ENCODE results near the gene MCCC1. TPM values are rescaled to one million over a fixed set of nuclear protein-coding genes. Genes with fewer than 3 reads are reported as not detected.

Gene MCCC1
- polyA plus RNA-seq, 1 experiment: 19.0 TPM

DNA sequence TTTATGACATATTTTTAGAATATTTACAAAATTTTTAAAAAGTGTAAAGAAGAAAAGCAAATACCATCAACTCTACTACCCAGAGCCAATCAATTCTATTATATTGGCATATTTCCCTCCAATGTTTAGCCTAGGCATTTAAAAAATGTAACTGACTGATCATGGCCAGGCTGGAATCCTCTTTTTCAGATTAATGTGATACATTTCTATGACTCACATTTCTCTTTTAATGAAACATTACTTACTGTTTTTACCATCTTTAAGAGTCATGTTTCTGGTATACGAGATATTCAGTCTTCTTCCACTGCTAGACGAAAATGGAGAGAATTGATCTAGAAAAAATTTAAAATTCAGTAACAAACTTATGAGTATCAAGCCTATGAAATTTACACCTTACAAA, 65.5 kb downstream of the MCCC1 start:
- H3K27me3 ChIP-seq (ENCODE audit: control insufficient read depth, insufficient read depth, low read length): no peaks in the 10 kb centered on the region
- H3K27ac ChIP-seq (ENCODE audit: low read depth, low read length): no peak overlapping the region
- ChIA-PET POLR2A (interaction anchor here (0.6 kb wide), 1 partner anchor 72 kb away, joined by 3 read pairs; no protein-coding TSS in a partner anchor), CTCF (no interaction called here)
- no peaks in the 10 kb centered on the region for H3K9me3 ChIP-seq (ENCODE audit: control insufficient read depth, insufficient read depth, low read length)
- TF ChIP-seq, protein P1, sequence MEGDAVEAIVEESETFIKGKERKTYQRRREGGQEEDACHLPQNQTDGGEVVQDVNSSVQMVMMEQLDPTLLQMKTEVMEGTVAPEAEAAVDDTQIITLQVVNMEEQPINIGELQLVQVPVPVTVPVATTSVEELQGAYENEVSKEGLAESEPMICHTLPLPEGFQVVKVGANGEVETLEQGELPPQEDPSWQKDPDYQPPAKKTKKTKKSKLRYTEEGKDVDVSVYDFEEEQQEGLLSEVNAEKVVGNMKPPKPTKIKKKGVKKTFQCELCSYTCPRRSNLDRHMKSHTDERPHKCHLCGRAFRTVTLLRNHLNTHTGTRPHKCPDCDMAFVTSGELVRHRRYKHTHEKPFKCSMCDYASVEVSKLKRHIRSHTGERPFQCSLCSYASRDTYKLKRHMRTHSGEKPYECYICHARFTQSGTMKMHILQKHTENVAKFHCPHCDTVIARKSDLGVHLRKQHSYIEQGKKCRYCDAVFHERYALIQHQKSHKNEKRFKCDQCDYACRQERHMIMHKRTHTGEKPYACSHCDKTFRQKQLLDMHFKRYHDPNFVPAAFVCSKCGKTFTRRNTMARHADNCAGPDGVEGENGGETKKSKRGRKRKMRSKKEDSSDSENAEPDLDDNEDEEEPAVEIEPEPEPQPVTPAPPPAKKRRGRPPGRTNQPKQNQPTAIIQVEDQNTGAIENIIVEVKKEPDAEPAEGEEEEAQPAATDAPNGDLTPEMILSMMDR (IDR thresholded peaks at IDR 0.05; ENCODE audit: low read depth, low read length): no peak
- no peak for DNase-seq (ENCODE audit: low read depth, low spot score)
- H3K4me3 ChIP-seq (ENCODE audit: low read depth, low read length): no peak overlapping the region

DNA sequence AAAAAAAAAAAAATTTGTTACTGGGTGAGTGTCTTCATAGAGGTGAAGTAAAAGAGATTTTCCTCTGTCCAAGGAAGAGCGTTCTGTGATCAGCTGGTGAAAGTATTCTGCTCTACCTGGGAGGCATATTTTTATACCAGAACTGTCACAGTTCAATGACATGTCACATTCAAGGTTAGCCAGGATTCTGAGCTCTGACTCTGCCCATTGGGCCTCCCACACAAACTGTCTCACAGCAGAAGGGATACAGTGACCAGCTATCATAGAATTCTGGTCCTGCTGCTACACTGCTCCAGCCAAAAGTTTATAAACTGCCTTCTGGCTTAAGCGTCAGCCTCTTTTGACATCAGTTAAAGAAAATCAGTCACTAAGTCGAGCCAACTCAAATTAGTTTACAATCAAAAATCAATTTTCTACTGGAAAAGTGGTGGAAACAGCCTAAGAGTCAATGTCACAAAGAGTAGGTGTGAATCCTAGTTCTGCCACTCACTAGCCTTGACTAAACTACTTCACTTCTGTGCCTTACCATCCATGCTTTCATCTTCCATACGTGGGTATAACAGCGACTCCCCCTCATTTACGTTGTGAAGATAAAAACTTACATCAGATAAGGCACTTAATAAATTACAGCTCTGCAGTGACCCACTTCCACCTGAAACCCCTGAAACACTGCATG, 66.3 kb downstream of the MCCC1 start:
- POLR2A ChIA-PET: no interaction called here
- no peak overlapping the region for H3K4me3 ChIP-seq (ENCODE audit: low read depth, low read length)
- CTCF ChIA-PET: no interaction called here
- H3K9me3 ChIP-seq (ENCODE audit: control insufficient read depth, insufficient read depth, low read length): no peaks in the 10 kb centered on the region
- H3K27ac ChIP-seq (ENCODE audit: low read depth, low read length): no peak overlapping the region
- TF ChIP-seq, protein P1 (IDR thresholded peaks at IDR 0.05; ENCODE audit: low read depth, low read length): no peak
- no peak for DNase-seq (ENCODE audit: low read depth, low spot score)
- no peaks in the 10 kb centered on the region for H3K27me3 ChIP-seq (ENCODE audit: control insufficient read depth, insufficient read depth, low read length)

DNA sequence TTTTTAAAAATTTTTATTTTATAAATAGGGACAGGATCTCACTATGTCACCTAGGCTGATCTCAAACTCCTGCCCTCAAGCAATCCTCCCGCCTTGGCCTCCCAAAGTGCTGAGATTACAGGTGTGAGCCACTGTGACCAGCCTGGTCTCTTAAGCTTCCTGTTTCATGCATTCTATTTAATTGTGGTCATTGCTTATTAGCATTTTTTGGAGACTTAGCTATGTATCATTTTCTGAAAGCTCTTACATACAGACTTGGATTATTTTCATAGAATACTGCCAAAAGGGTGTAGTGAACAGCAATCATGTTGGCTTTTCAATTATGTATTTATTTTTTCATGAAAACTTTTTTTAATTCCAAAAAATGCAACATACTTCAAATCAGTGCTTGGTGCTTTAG, 67.5 kb downstream of the MCCC1 start:
- CTCF ChIA-PET: interaction anchor here (1.0 kb wide), 1 partner anchor 123 kb away, joined by 3 read pairs; no protein-coding TSS in a partner anchor
- TF ChIP-seq, protein P1 (IDR thresholded peaks at IDR 0.05; ENCODE audit: low read depth, low read length): no peak
- POLR2A ChIA-PET: no interaction called here
- no peak for DNase-seq (ENCODE audit: low read depth, low spot score)
- Histone ChIP-seq H3K9me3 (ENCODE audit: control insufficient read depth, insufficient read depth, low read length) (no peaks in the 10 kb centered on the region; the same call in 1 of the 2 replicates), H3K27ac (ENCODE audit: low read depth, low read length) (no peak overlapping the region), H3K27me3 (ENCODE audit: control insufficient read depth, insufficient read depth, low read length) (no peaks in the 10 kb centered on the region), H3K4me3 (ENCODE audit: low read depth, low read length) (no peak overlapping the region)

DNA sequence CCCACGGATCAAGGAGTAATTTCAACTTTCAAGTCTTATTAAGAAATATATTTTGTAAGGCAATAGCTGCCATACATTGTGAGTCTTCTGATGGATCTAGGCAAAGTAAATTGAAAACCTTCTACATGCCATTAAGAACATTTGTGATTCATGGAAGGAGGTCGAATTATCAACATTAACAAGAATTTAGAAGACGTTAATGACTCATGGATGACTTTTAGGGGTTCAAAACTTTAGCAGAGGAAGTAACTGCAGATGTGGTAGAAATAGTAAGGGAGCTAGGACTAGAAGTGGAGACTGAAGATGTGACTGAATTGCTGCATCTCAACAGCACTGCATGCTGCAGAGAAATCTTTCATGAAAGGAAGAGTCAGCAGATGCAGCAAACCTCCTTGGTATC, 70.9 kb downstream of the MCCC1 start:
- H3K27ac ChIP-seq (ENCODE audit: low read depth, low read length): no peak overlapping the region
- POLR2A ChIA-PET: no interaction called here
- DNase-seq (ENCODE audit: low read depth, low spot score): no peak
- no peaks in the 10 kb centered on the region; the same call in 1 of the 2 replicates for H3K9me3 ChIP-seq (ENCODE audit: control insufficient read depth, insufficient read depth, low read length)
- no peaks in the 10 kb centered on the region for H3K27me3 ChIP-seq (ENCODE audit: control insufficient read depth, insufficient read depth, low read length)
- CTCF ChIA-PET: no interaction called here
- H3K4me3 ChIP-seq (ENCODE audit: low read depth, low read length): no peak overlapping the region
- TF ChIP-seq, protein P1 (IDR thresholded peaks at IDR 0.05; ENCODE audit: low read depth, low read length): no peak

DNA sequence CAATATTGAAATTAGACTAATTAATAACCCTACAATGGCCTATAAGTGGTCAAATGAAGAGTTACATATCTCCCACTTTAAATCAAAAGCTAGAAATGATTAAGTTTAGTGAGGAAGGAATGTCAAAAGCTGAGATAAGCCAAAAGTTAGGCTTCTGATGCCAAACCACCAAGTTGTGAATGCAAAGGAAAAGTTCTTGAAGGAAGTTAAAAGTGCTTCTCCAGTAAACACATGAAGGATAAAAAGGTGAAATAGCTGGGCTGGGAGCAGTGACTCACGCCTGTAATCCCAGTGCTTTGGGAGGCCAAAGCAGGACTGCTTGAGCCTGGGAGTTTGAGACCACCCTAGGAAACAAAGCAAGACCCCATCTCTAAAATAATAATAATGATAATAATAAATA, 72.0 kb downstream of the MCCC1 start:
- ChIA-PET CTCF (no interaction called here), POLR2A (no interaction called here)
- DNase-seq (ENCODE audit: low read depth, low spot score): no peak
- Histone ChIP-seq H3K27me3 (ENCODE audit: control insufficient read depth, insufficient read depth, low read length) (no peaks in the 10 kb centered on the region), H3K4me3 (ENCODE audit: low read depth, low read length) (no peak overlapping the region), H3K9me3 (ENCODE audit: control insufficient read depth, insufficient read depth, low read length) (no peaks in the 10 kb centered on the region; the same call in 1 of the 2 replicates), H3K27ac (ENCODE audit: low read depth, low read length) (no peak overlapping the region)
- TF ChIP-seq, protein P1 (IDR thresholded peaks at IDR 0.05; ENCODE audit: low read depth, low read length): no peak
